RCC 7860 (cell line): ENCODE data around the gene TCAP.
"Not testable (repeated sequence)": the region's sequence is repeated elsewhere in the genome, so short reads cannot be mapped to it uniquely, and the experiment has no call there.

ENCODE experiments used
- DNase-seq: peaks from one replicate; pipeline ENCODE4 v3.0.0-alpha.2; 2015; ENCODE audit warnings: low spot score
- FAIRE-seq: peaks from 2 replicates; lab custom pipeline; 2012; peaks lifted over from hg19 to GRCh38; lab: Jason Lieb, UNC

TCAP gene

DNA sequence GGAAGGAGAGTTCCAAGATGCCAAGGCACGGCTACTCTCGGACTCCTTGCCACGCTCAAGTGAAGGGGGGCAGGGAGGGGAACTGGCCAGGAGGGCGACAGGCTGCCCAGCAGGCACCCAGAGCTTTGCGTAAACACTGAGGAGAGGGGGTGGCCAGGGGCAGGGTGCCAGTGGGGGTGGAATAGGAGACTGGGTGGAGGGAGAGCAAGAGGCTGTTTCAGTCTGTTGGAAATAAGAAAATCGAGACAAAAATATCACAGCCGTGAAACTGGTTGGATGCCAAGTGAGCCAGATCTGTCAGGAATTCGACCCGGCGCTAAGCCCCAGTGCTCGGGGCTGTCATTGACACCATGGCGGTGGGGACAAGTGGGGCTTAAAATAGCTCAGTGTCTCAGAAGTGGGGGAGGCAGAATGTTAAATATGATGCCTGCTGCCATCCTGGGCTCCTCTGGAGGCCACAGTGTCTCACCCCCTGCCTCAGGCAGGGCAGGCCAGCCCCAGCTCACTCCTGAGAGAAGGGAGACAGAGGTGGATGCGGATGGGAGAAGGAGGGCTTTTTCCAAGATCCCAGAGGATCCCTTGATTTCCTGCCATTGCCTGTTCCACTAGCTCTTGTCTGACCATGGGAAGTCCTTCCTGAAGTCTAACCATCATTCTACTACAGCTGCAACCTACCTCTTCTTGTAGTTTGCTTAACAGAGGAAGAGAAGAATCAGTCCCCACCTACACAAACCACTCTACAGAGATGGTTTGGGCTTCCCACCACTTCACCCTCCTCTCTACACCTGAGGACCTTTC, 12.6 kb downstream of the TCAP start:
- DNase-seq = no peak
- FAIRE-seq = no peak

DNA sequence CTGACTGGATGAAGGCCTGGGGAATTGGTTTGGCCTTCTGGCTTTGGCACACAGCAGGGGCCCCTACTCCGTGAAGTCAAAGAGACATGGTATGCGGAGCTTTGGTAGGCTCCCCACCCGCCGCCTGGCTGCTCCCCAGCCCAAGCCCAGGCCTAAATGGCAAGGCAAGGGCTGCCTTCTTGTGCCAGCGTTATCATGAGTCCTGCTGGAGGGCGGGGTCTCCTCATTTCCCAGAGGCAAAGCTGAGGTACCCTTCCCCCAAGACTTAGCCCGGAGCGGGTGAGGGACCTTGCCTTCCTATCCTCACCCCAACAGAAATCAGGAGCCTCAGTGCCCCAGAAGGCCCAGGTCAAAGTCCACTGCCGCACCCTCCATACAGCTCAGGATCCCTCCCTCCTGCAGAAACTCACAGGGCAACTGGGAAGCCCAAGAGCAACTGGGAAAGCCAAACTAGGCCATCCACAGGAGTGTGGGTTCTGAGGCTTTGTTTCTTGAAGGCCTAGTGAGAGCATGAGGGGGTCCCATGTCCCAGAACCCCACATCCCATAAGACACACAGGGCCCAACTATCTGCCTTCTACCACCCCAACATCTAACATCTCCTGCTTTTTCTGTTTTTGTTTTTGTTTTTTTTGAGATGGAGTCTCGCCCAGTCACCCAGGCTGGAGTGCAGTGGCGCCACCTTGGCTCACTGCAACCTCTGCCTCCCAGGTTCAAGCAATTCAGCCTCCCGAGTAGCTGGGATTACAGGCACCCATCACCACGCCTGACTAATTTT, 13.4 kb downstream of the TCAP start:
- FAIRE-seq (no peak), DNase-seq (no peak)

GRCh38 chr17:39679521-39680192, 14.5 kb downstream of the TCAP start:
- no peak for DNase-seq
- no peak for FAIRE-seq

DNA sequence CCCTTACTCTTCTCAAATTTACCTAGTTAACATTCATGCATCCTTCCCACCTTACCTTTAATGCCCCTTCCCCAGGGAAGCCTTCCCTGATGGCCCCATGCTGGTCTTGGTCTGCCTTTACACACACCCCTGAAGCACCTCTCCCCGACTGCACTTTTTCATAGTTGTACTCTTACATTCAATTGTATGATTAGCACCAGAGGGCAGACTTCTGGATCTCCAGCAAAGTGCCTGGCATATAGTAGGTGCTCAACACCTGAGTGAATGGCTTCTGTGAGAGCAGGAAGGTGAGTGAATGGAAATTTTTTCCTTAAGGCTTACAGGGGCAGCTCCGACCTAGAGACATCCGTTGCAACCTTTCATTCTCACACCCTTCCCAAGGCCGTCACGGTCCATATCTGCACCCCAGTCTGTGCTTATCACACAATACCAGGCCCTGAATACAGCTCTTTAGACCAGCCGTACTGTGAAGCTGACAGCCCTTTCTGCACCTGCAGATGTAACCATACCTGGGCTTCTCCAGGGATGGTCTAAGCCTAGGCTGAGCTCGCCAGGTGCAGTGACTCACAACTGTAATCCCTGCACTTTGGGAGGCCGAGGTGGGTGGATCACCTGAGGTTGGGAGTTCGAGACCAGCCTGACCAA, 18.3 kb downstream of the TCAP start:
- no peak for FAIRE-seq

GRCh38 chr17:39684369-39685192, 19.4 kb downstream of the TCAP start:
- FAIRE-seq (no peak), DNase-seq (no peak)

More for the DNA sequence above, 18.3 kb downstream of the TCAP start:
- DNase-seq = no peak

DNA sequence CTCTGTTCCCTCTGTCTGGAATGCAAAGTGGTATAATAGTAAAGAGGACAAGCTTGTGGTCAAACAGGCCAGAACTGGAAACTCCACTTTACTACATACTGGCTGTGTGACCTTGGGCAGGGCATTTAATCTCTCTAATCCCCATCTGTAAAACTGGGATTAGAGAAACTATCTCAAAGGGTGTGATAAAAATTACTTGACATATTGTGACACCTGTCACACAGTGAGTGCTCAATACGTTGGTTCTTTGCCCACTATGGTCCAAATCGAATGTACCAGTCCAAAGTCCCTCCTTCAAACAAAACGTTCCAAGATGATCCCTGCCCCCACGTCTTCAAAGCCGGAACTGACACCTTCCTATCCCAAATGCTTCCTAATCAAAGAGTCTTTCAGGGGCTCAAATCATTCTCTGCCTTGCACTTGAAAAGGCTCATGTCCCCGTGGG, 22.0 kb downstream of the TCAP start:
- DNase-seq (no peak), FAIRE-seq (no peak)

- no peak for FAIRE-seq
- peak; percentile 85 for DNase-seq
Observed at GRCh38 chr17:39687546-39688474, 22.7 kb downstream of the TCAP start, which contains the start of gene PGAP3. TSS of gene PGAP3 (minus strand) at chr17:39688057. CDS start at chr17:39688014, 43 bp downstream.

GRCh38 chr17:39688475-39688835, 23.3 kb downstream of the TCAP start:
- FAIRE-seq (no peak), DNase-seq (no peak)

GRCh38 chr17:39688945-39689344, 23.8 kb downstream of the TCAP start:
- DNase-seq (no peak), FAIRE-seq (no peak)

- DNase-seq = no peak
- no peak for FAIRE-seq
Observed at GRCh38 chr17:39694593-39694992, 29.4 kb downstream of the TCAP start.

GRCh38 chr17:39695089-39695474, 29.9 kb downstream of the TCAP start:
- no peak for FAIRE-seq
- DNase-seq = peak; percentile 22

DNA sequence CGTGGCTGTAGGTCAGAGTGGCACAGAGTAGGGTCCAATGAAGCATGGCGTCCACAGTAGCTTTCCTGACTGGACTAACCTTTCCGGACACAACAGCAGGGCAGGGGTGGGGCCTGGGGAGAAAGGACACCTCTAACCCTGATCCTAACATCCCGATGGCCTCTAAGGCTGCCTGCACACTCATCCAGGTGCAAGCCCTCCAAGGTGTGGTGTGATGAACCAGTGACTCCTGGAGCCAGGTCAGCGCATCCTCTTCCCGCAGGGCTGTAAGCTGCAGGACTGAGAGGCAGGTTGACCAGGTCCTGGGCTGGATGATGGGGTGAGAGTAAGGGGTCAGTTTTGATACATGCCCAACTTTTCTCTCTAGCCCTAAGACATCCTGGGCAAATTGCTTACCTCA, 31.6 kb downstream of the TCAP start:
- FAIRE-seq (no peak), DNase-seq (no peak)

DNA sequence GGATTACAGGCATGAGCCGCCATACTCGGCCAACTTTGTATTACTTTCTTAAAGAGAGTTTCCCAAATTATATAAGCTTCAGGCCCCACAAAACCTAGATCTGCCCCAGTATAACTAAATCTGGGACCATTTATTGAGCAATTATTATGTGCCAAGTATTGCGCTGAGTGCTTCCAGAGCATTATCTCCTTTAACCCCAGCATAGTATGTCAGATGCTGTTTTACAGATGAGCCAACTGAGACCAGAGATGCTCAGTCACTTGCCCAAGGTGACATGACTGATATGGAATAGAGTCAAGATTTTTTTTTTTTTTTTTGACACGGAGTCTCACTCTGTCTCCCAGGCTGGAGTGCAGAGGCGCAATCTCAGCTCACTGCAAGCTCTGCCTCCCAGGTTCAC, 32.8 kb downstream of the TCAP start:
- no peak for FAIRE-seq
- DNase-seq = no peak

- not testable (repeated sequence) for DNase-seq, FAIRE-seq
Observed at GRCh38 chr17:39699157-39699817, 34.1 kb downstream of the TCAP start.

GRCh38 chr17:39699818-39700147, 34.6 kb downstream of the TCAP start, which contains the start of gene ERBB2:
TSS of gene ERBB2 (plus strand) at chr17:39700064. CDS start at chr17:39700239, 175 bp downstream.
- FAIRE-seq (peak; percentile 58), DNase-seq (peak; percentile 49)

DNA sequence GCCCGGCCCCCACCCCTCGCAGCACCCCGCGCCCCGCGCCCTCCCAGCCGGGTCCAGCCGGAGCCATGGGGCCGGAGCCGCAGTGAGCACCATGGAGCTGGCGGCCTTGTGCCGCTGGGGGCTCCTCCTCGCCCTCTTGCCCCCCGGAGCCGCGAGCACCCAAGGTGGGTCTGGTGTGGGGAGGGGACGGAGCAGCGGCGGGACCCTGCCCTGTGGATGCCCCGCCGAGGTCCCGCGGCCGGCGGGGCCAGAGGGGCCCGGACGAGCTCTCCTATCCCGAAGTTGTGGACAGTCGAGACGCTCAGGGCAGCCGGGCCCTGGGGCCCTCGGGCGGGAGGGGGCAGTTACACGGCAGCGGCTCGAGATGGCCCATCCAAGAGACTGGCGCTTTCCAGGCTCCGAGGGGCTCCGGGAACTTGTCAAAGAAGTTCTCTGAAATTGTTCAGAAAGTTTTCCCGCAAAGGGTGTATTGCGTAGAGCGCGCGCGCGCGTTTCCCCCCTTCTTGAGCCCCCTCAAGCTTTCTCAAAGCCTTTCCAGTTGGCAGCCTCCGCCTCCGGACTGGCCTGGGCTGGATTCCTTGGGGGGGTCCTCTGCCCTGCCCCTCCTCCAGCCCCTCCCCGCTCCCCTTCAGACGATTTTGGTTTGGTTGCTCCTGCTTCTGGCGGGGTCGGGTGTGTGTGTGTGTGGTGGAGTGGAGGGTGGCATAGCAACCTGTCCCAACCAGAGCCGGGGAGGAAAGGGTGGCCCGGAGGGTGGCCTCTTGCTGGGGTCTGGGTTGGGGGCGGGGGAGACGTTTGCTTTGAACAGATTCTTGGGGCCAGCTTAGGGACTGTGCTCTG, 35.2 kb downstream of the TCAP start:
- FAIRE-seq (no peak), DNase-seq (no peak)

GRCh38 chr17:39701012-39701783, 36.0 kb downstream of the TCAP start:
- no peak for DNase-seq

More at GRCh38 chr17:39701012-39701783, 36.0 kb downstream of the TCAP start:
- no peak for FAIRE-seq
